SK-N-SH (cell line): ENCODE data around the gene MAMDC4. TPM values are rescaled to one million over a fixed set of nuclear protein-coding genes. Genes with fewer than 3 reads are reported as not detected.

Experiments used
- CTCF ChIA-PET: fragments of 300-600, 350-600 bp; formaldehyde crosslinking; extraction: SDS; loops from one replicate; lab custom pipeline; 2021; lab: Yijun Ruan, JAX
- POLR2A ChIA-PET: fragments of 350-600 bp; sonication (Branson Sonifier 250); formaldehyde crosslinking; extraction: SDS; loops from one replicate; lab custom pipeline; 2020; ENCODE audit warnings: antibody characterized with exemption, inconsistent platforms; lab: Yijun Ruan, JAX
- DNase-seq: peaks from one replicate; pipeline ENCODE4 v3.0.0; 2012
- H2AFZ ChIP-seq: fragments of 200-600 bp; sonication (generic); 2 replicates; pipeline ENCODE4 v1.8.1; 2016; ENCODE audit warnings: antibody characterized with exemption, mild to moderate bottlenecking, low read depth
- H3F3A ChIP-seq: fragments of 200-600 bp; sonication (generic); replicated peaks from 2 replicates; pipeline ENCODE3; 2016; ENCODE audit warnings: antibody characterized with exemption, mild to moderate bottlenecking; ENCODE audit not compliant: insufficient read depth
- H3K27ac ChIP-seq, 2 experiments: fragments of 200-500 bp in 1 of 2; fragments of 200-600 bp in 1 of 2; sonication (Bioruptor generic) in 1 of 2; sonication (generic), shearing (Covaris generic) in 1 of 2; 2 replicates each; pipeline versions ENCODE4 v1.5.1 to v1.6.1; 2014 to 2016; ENCODE audit warnings: low read depth in 2 of 2, inconsistent platforms in 1 of 2, low read length in 1 of 2, mild to moderate bottlenecking in 1 of 2, mixed read lengths in 1 of 2
- H3K27me3 ChIP-seq: fragments of 200-600 bp; sonication (generic), shearing (Covaris generic); 2 replicates; pipeline ENCODE4 v1.6.1; 2016; ENCODE audit warnings: mixed run types; ENCODE audit not compliant: insufficient read depth
- H3K36me3 ChIP-seq, 2 experiments: fragments of 200-500 bp in 1 of 2; fragments of 200-600 bp in 1 of 2; sonication (Bioruptor generic) in 1 of 2; sonication (generic) in 1 of 2; replicated peaks in 1 of 2; 2 replicates each; pipeline versions ENCODE3 to v1.5.1; 2014 to 2016; ENCODE audit warnings: low read length in 1 of 2, mild to moderate bottlenecking in 1 of 2; ENCODE audit not compliant: insufficient read depth in 2 of 2, control insufficient read depth in 1 of 2
- H3K4me1 ChIP-seq, 2 experiments: fragments of 200-500 bp in 1 of 2; fragments of 200-600 bp in 1 of 2; sonication (Bioruptor generic) in 1 of 2; sonication (generic), shearing (Covaris generic) in 1 of 2; 2 replicates each; pipeline versions ENCODE4 v1.5.1 to v1.6.1; 2014 to 2016; ENCODE audit warnings: low read depth in 1 of 2, low read length in 1 of 2, mixed run types in 1 of 2; ENCODE audit not compliant: insufficient read depth in 2 of 2, control insufficient read depth in 1 of 2
- H3K4me2 ChIP-seq: fragments of 200-600 bp; sonication (generic), shearing (Covaris generic); 2 replicates; pipeline ENCODE4 v1.6.1; 2017; ENCODE audit warnings: mixed run types
- H3K4me3 ChIP-seq, 2 experiments: fragments of 200-500 bp in 1 of 2; fragments of 200-600 bp in 1 of 2; sonication (Bioruptor generic) in 1 of 2; sonication (generic), shearing (Covaris generic) in 1 of 2; 2 replicates each; pipeline versions ENCODE4 v1.5.1 to v1.8.1; 2014 to 2016; ENCODE audit warnings: low read depth in 2 of 2, inconsistent platforms in 1 of 2, low read length in 1 of 2, mild to moderate bottlenecking in 1 of 2, mixed read lengths in 1 of 2, moderate library complexity in 1 of 2
- H3K79me2 ChIP-seq: fragments of 200-600 bp; sonication (generic); 2 replicates; pipeline ENCODE4 v1.8.1; 2017; ENCODE audit warnings: mild to moderate bottlenecking; ENCODE audit not compliant: insufficient read depth
- H3K9ac ChIP-seq: fragments of 200-600 bp; sonication (generic); 2 replicates; pipeline ENCODE4 v1.6.1; 2017; ENCODE audit warnings: mixed run types
- H3K9me2 ChIP-seq: fragments of 200-600 bp; sonication (generic); 2 replicates; pipeline ENCODE4 v1.6.1; 2017; ENCODE audit warnings: mixed run types
- H3K9me3 ChIP-seq: fragments of 200-600 bp; sonication (generic); 2 replicates; pipeline ENCODE4 v1.6.1; 2017; ENCODE audit warnings: mixed run types, mild to moderate bottlenecking, moderate library complexity
- H4K20me1 ChIP-seq: fragments of 200-600 bp; sonication (generic); 2 replicates; pipeline ENCODE4 v1.6.1; 2017; ENCODE audit warnings: mild to moderate bottlenecking, mixed run types; ENCODE audit not compliant: insufficient read depth
- CHD2 ChIP-seq: fragments of 150-350 bp; IDR thresholded peaks from 2 replicates; pipeline ENCODE4 v1.6.1; 2018; ENCODE audit warnings: low read length; ENCODE audit not compliant: partially characterized antibody
- EZH2phosphoT487 ChIP-seq: fragments of 200-600 bp; sonication (generic); IDR thresholded peaks from 2 replicates; pipeline ENCODE4 v1.6.1; 2017; ENCODE audit warnings: low read depth, mixed run types, mild to moderate bottlenecking, antibody characterized with exemption, moderate library complexity, borderline replicate concordance
- FOSL2 ChIP-seq: IDR thresholded peaks from 2 replicates; pipeline ENCODE4 v1.4.0; 2012; ENCODE audit warnings: low read depth, mild to moderate bottlenecking, moderate library complexity, borderline replicate concordance
- FOXJ3 ChIP-seq: sonication (generic); formaldehyde crosslinking; IDR thresholded peaks from 2 replicates; pipeline ENCODE4 v1.5.1; 2020; ENCODE audit warnings: mild to moderate bottlenecking, missing genetic modification reagents
- IRF3 ChIP-seq: fragments of 150-350 bp; IDR thresholded peaks from 2 replicates; pipeline ENCODE4 v1.6.1; 2016; ENCODE audit warnings: mild to moderate bottlenecking, low read depth, low read length
- JUND ChIP-seq: IDR thresholded peaks from 2 replicates; pipeline ENCODE4 v1.4.0; 2012
- MAX ChIP-seq: IDR thresholded peaks from 2 replicates; pipeline ENCODE4 v1.4.0; 2012; ENCODE audit warnings: low read depth
- NRF1 ChIP-seq: IDR thresholded peaks from 2 replicates; pipeline ENCODE4 v1.6.1; 2012; ENCODE audit warnings: low read depth, mild to moderate bottlenecking, low read length
- POLR2AphosphoS5 ChIP-seq: IDR thresholded peaks from 2 replicates; pipeline ENCODE4 v1.6.1; 2012; ENCODE audit warnings: low read depth, low read length
- RAD21 ChIP-seq: IDR thresholded peaks from 2 replicates; pipeline ENCODE4 v1.6.1; 2012; ENCODE audit warnings: mild to moderate bottlenecking, low read length
- TAF1 ChIP-seq: IDR thresholded peaks from 2 replicates; pipeline ENCODE4 v1.6.1; 2012; ENCODE audit warnings: low read depth, mild to moderate bottlenecking, low read length, moderate library complexity, borderline replicate concordance
- TEAD4 ChIP-seq: IDR thresholded peaks from 2 replicates; pipeline ENCODE4 v1.4.0; 2012; ENCODE audit warnings: mild to moderate bottlenecking, borderline replicate concordance; ENCODE audit not compliant: insufficient read depth
- ZBTB33 ChIP-seq: IDR thresholded peaks from 2 replicates; pipeline ENCODE4 v1.4.0; 2012; ENCODE audit warnings: low read depth, borderline replicate concordance
- WGBS: methylation state at CpG from one replicate; pipeline ENCODE4 v1.1.6; 2017; ENCODE audit warnings: low lambda C conversion rate; 5-methylcytosine and 5-hydroxymethylcytosine counted together
- polyA plus RNA-seq, 3 experiments: library from polyadenylated mRNA; depleted of rRNA; stranded (reverse); fragments of >200 nt; gene quantifications; 2 replicates each; pipeline ENCODE4 v1.2.3, GENCODE V29; 2012

The MAMDC4 gene
- polyA plus RNA-seq, 1 of the 3 experiments (the other 2 are of a cell fraction): 4.2 TPM

GRCh38 chr9:136860529-136860928 is 8.4 kb downstream of the MAMDC4 start:
- H4K20me1 ChIP-seq: no peaks in the 10 kb centered on the region
- H3K4me1 ChIP-seq: peaks cover 9 to 19% of the 10 kb centered on the region in 2 experiments; a peak in 3 of 4 replicates
- ChIA-PET CTCF (interaction anchor here (0.9 to 2.1 kb wide), 8 partner anchors 9 to 88 kb away, joined by 3 to 7 read pairs (median 4); partner anchors contain the start of gene AJM1), POLR2A (interaction anchor here (0.9 kb wide), 1 partner anchor 18 kb away, joined by 4 read pairs; the partner anchor contains the start of gene AJM1)
- TF ChIP-seq FOXJ3 (CRISPR knock-in tag): no peak
- TF ChIP-seq CHD2: no peak
- no peak for TF ChIP-seq JUND
- no peak for TF ChIP-seq RAD21
- TF ChIP-seq ZBTB33: no peak
- TF ChIP-seq POLR2AphosphoS5: no peak
- no peak for TF ChIP-seq FOSL2
- TF ChIP-seq TEAD4: no peak
- no peak for TF ChIP-seq NRF1
- TF ChIP-seq TAF1: no peak
- no peak for TF ChIP-seq MAX
- no peak for TF ChIP-seq IRF3
- no peak for TF ChIP-seq EZH2phosphoT487
- DNase-seq: no peak
- H3K9me2 ChIP-seq: no peaks in the 10 kb centered on the region
- H3K79me2 ChIP-seq: peaks cover 25% of the 10 kb centered on the region
- no peaks in the 10 kb centered on the region for H3F3A ChIP-seq
- WGBS: 94% methylated on average over 6 of the region's 9 CpGs
- H3K36me3 ChIP-seq: peaks cover 16 to 37% of the 10 kb centered on the region in 2 experiments
- no peaks in the 10 kb centered on the region for H3K27me3 ChIP-seq
- H3K9me3 ChIP-seq: no peaks in the 10 kb centered on the region
- no peak overlapping the region for H2AFZ ChIP-seq
- no peak overlapping the region for H3K9ac ChIP-seq
- no peak overlapping the region for H3K4me2 ChIP-seq
- H3K27ac ChIP-seq: no peak overlapping the region
- no peak overlapping the region for H3K4me3 ChIP-seq
